ENCODE data around the gene ENTPD6.
A peak's percentile ranks its signal among the peaks of the same experiment; 100 is the strongest.
"Not testable (repeated sequence)": the region's sequence is repeated elsewhere in the genome, so short reads cannot be mapped to it uniquely, and the experiment has no call there.

Gene ENTPD6

GRCh38 chr20:25223765-25224720, 28.5 kb downstream of the ENTPD6 start:
- no peak for DNase-seq (ENCODE audit: low read depth in 2 of 2)

- DNase-seq (ENCODE audit: low read depth in 2 of 2), result no peak
Observed at GRCh38 chr20:25224941-25225340, 29.4 kb downstream of the ENTPD6 start.

- no peak for DNase-seq (ENCODE audit: low read depth in 2 of 2)
Observed at GRCh38 chr20:25225642-25226432, 30.3 kb downstream of the ENTPD6 start.

- DNase-seq (ENCODE audit: low read depth in 2 of 2), result no peak
Observed at GRCh38 chr20:25226433-25227316, 31.2 kb downstream of the ENTPD6 start.

- DNase-seq (ENCODE audit: low read depth in 2 of 2), result no peak
Observed at GRCh38 chr20:25227317-25227831, 31.9 kb downstream of the ENTPD6 start.

GRCh38 chr20:25229486-25230165, 34.1 kb downstream of the ENTPD6 start:
- no peak for DNase-seq (ENCODE audit: low read depth in 2 of 2)

- DNase-seq (ENCODE audit: low read depth in 2 of 2), result no peak
Observed at GRCh38 chr20:25230166-25230831, 34.8 kb downstream of the ENTPD6 start.

- no peak for DNase-seq (ENCODE audit: low read depth in 2 of 2)
Observed at GRCh38 chr20:25233016-25233772, 37.7 kb downstream of the ENTPD6 start.

GRCh38 chr20:25234009-25234849, 38.7 kb downstream of the ENTPD6 start:
- DNase-seq (ENCODE audit: low read depth in 2 of 2), result not testable (repeated sequence)

- no peak for DNase-seq (ENCODE audit: low read depth in 2 of 2)
Observed at GRCh38 chr20:25236450-25237304, 41.2 kb downstream of the ENTPD6 start.

- peak; percentile 19 to 28 for DNase-seq (ENCODE audit: low read depth in 2 of 2)
Observed at GRCh38 chr20:25237610-25238318, 42.3 kb downstream of the ENTPD6 start.

GRCh38 chr20:25238319-25239037, 43.0 kb downstream of the ENTPD6 start:
- DNase-seq (ENCODE audit: low read depth in 2 of 2), result no peak

- no peak for DNase-seq (ENCODE audit: low read depth in 2 of 2)
Observed at GRCh38 chr20:25239387-25240370, 44.2 kb downstream of the ENTPD6 start.

GRCh38 chr20:25240851-25241658, 45.5 kb downstream of the ENTPD6 start:
- DNase-seq (ENCODE audit: low read depth in 2 of 2), result not testable (repeated sequence)
